Mammary epithelial cell (primary cell): ENCODE data around the gene C3orf70.

Experiments
- CTCF ChIP-seq, 2 donors: IDR thresholded peaks in 1 of 2; conservative IDR thresholded peaks in 1 of 2; 2 replicates each; pipeline ENCODE4 v1.5.1; 2011 to 2012; ENCODE audit warnings: inconsistent platforms in 2 of 2, low read length in 2 of 2, mild to moderate bottlenecking in 2 of 2, control low read depth in 1 of 2, low read depth in 1 of 2; ENCODE audit not compliant: insufficient read depth in 1 of 2; ENCODE audit errors: extremely low read depth in 1 of 2
- EZH2 ChIP-seq: IDR thresholded peaks from 2 replicates; pipeline ENCODE4 v1.6.1; 2012; ENCODE audit warnings: low read length, inconsistent platforms, borderline replicate concordance

- TF ChIP-seq CTCF (conservative IDR thresholded peaks at IDR 0.05 in 1 of 2, IDR thresholded peaks at IDR 0.05 in 1 of 2; ENCODE audit: extremely low read depth in 1 of 2, insufficient read depth in 1 of 2, low read depth in 1 of 2, low read length in 2 of 2) (no peak), EZH2 (no peak)
Measured at GRCh38 chr3:185131602-185132256, 21.1 kb downstream of the C3orf70 start.
